Natural killer cell (primary cell): ENCODE measurements around the gene RBP7. TPM values are rescaled to one million over a fixed set of nuclear protein-coding genes. Genes with fewer than 3 reads are reported as not detected.

Experiments used
- ATAC-seq, 3 donors: fragments of 150-1000 bp in 2 of 3; fragments of 200-7000 bp in 1 of 3; cut with Tn5 transposase; 1 replicate in 1 of 3; 2 replicates in 2 of 3; pipeline ENCODE4 v1.10.0; 2021; ENCODE audit warnings: mild to moderate bottlenecking in 2 of 3, moderate library complexity in 2 of 3
- DNase-seq, 2 donors: peaks; one replicate each; pipeline versions ENCODE4 v3.0.0 to v3.0.0-alpha.2; 2013 to 2021; ENCODE audit warnings: mixed read lengths in 1 of 2
- H3K27ac ChIP-seq: one replicate; pipeline ENCODE4 v1.5.1; 2013; ENCODE audit warnings: mild to moderate bottlenecking, low read length
- H3K27me3 ChIP-seq: one replicate; pipeline ENCODE4 v1.6.1; 2013; ENCODE audit warnings: low read length; ENCODE audit not compliant: control insufficient read depth, insufficient read depth
- H3K36me3 ChIP-seq: one replicate; pipeline ENCODE4 v1.6.1; 2013; ENCODE audit warnings: low read length; ENCODE audit not compliant: control insufficient read depth, insufficient read depth
- H3K4me1 ChIP-seq: one replicate; pipeline ENCODE4 v1.6.1; 2013; ENCODE audit warnings: low read length; ENCODE audit not compliant: control insufficient read depth, insufficient read depth
- H3K4me3 ChIP-seq: one replicate; pipeline ENCODE4 v1.5.1; 2013; ENCODE audit warnings: low read length
- H3K9me3 ChIP-seq: one replicate; pipeline ENCODE4 v1.6.1; 2013; ENCODE audit warnings: low read length; ENCODE audit not compliant: control insufficient read depth, insufficient read depth
- H3K27ac Mint-ChIP-seq, 2 donors: one replicate each; pipeline ENCODE4 v1.8.0; 2022; ENCODE audit warnings: mild to moderate bottlenecking in 2 of 2, mixed read lengths in 2 of 2, moderate library complexity in 1 of 2
- H3K27me3 Mint-ChIP-seq, 2 donors: one replicate each; pipeline ENCODE4 v1.8.0; 2022; ENCODE audit warnings: low read depth in 2 of 2, mixed read lengths in 2 of 2
- H3K36me3 Mint-ChIP-seq: one replicate; pipeline ENCODE4 v1.8.0; 2022; ENCODE audit warnings: mixed read lengths
- H3K4me1 Mint-ChIP-seq, 2 donors: one replicate each; pipeline ENCODE4 v1.8.0; 2022; ENCODE audit warnings: mixed read lengths in 2 of 2
- H3K4me3 Mint-ChIP-seq: one replicate; pipeline ENCODE4 v1.8.0; 2022; ENCODE audit warnings: mild to moderate bottlenecking, moderate library complexity, mixed read lengths
- H3K9me3 Mint-ChIP-seq, 2 donors: one replicate each; pipeline ENCODE4 v1.8.0; 2022; ENCODE audit warnings: mixed read lengths in 2 of 2
- WGBS: methylation state at CpG from one replicate; pipeline ENCODE4 v1.1.7; 2013; ENCODE audit warnings: missing lambda C conversion rate; ENCODE audit not compliant: insufficient coverage; 5-methylcytosine and 5-hydroxymethylcytosine counted together
- intact Hi-C: fragments of 100-400 bp; cut with micrococcal nuclease; formaldehyde crosslinking; loops from one replicate; pipeline ENCODE4 v1.14.2; 2022
- total RNA-seq, 4 donors: library from RNA; stranded (reverse); fragments of 120-200 nt in 1 of 4; gene quantifications; one replicate each; pipeline versions ENCODE4 v1.2.3 to v1.2.4, GENCODE V29; 2013 to 2022
- TF ChIP-seq, protein P1 (sequence below): fragments of 200-600 bp; IDR thresholded peaks from one replicate; pipeline ENCODE4 v1.8.0; 2022; ENCODE audit warnings: antibody characterized with exemption

RBP7 gene
- total RNA-seq, 3 donors from 2014 or later (not counting 1 experiment from before 2014, with no cell fraction given): 0.89 to 2.3 (median 1.5) TPM

DNA sequence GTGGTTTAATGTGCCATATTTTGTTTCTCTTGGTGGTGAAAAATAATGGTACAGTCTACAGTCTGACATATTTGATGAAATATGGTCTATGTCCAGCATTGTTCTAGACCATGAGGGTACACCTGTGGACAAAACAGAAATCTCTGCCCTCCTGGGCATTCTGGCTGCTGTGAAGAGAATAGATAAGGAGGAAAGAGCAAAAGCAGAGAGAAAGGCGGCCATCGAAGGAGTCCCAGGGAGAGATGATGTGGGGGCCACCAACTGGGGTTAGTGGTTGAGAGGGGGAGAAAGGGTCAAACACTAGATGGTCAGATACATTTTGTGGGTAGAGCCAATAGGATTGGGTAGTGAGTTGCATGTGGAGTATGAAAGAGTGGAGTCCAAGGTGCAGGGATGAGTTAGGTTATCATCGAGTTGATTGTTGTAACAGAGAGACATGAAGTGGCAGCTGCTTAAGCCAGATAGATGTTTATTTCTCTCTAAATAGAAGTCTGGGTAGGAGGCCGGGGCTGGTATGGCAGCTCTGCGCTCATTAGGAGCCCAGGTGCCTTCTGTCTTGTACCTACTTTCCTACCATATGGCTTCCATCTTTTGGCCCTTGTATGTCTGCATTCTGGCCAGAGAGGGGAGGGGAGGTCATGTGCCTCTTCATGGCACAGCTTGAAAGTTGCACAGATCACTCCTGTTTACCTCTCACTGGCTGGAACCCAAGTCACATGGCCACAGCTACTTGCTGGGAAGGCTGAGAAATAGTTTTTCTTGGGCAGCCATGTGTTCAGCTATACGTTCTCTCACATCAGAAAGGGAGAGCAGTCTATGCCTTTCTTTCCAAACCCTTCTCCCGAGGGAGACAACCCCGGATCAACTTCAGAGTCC is 48.7 kb downstream of the RBP7 start:
- TF ChIP-seq, protein P1, sequence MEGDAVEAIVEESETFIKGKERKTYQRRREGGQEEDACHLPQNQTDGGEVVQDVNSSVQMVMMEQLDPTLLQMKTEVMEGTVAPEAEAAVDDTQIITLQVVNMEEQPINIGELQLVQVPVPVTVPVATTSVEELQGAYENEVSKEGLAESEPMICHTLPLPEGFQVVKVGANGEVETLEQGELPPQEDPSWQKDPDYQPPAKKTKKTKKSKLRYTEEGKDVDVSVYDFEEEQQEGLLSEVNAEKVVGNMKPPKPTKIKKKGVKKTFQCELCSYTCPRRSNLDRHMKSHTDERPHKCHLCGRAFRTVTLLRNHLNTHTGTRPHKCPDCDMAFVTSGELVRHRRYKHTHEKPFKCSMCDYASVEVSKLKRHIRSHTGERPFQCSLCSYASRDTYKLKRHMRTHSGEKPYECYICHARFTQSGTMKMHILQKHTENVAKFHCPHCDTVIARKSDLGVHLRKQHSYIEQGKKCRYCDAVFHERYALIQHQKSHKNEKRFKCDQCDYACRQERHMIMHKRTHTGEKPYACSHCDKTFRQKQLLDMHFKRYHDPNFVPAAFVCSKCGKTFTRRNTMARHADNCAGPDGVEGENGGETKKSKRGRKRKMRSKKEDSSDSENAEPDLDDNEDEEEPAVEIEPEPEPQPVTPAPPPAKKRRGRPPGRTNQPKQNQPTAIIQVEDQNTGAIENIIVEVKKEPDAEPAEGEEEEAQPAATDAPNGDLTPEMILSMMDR: no peak
- Mint-ChIP-seq H3K27me3 (no peaks in the 10 kb centered on the region), H3K27ac (peak overlapping the region in 1 of 2 donors; percentile 10), H3K9me3 (no peaks in the 10 kb centered on the region), H3K36me3 (no peaks in the 10 kb centered on the region), H3K4me3 (no peak overlapping the region), H3K4me1 (peaks cover 33 to 42% of the 10 kb centered on the region in 2 donors)
- intact Hi-C loops: no loop called here
- Histone ChIP-seq H3K9me3 (no peaks in the 10 kb centered on the region), H3K27me3 (no peaks in the 10 kb centered on the region), H3K4me1 (no peaks in the 10 kb centered on the region), H3K27ac (no peak overlapping the region), H3K36me3 (peaks cover 11% of the 10 kb centered on the region), H3K4me3 (no peak overlapping the region)
- 94% methylated on average over 8 of the region's 8 CpGs for WGBS
- DNase-seq (no peak), ATAC-seq (no peak)

DNA sequence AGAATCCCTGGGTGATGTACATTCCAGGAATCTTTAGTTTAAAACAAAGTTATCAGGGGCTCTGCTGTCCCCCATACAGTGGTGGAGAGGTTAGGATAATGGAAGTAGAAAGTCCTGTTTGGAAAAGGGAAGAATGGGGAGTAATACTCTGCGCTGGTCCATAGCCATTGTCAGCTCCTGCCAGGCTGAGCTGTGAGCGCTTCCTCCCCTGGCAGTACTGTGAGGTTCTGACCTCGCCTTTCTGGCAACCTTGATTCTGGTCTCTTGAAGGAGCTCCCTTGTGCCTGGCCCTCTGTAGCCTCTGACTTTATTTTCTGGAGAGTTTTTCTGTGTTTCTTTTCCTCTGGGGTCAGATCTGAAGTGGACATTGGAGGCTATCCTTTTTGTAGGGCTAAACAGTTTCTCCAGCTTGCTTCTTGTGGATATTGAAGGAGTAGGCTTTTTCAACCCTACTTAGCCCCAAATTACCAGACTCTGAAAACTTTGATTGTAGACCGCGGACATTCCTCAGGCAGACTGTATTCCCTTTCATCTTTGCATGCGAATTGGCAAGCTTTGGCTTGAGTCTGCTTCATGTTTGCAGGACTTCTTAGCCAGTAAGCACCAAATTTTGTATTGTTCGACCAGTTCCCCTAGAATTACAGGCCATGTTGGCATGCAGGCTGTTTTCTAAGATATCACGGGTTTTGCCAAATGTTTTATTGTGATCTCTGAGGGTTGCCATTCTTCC is 49.5 kb downstream of the RBP7 start:
- ATAC-seq (no peak), DNase-seq (no peak)
- Mint-ChIP-seq H3K4me1 (peaks cover 33 to 42% of the 10 kb centered on the region in 2 donors), H3K27ac (no peak overlapping the region), H3K27me3 (no peaks in the 10 kb centered on the region), H3K9me3 (no peaks in the 10 kb centered on the region), H3K36me3 (no peaks in the 10 kb centered on the region), H3K4me3 (no peak overlapping the region)
- peaks cover 13% of the 10 kb centered on the region for H3K36me3 ChIP-seq
- H3K4me1 ChIP-seq: no peaks in the 10 kb centered on the region
- no peak overlapping the region for H3K4me3 ChIP-seq
- H3K27ac ChIP-seq: no peak overlapping the region
- no peaks in the 10 kb centered on the region for H3K9me3 ChIP-seq
- 97% methylated on average over 8 of the region's 8 CpGs for WGBS
- intact Hi-C loops: no loop called here
- TF ChIP-seq, protein P1: no peak
- H3K27me3 ChIP-seq: no peaks in the 10 kb centered on the region

DNA sequence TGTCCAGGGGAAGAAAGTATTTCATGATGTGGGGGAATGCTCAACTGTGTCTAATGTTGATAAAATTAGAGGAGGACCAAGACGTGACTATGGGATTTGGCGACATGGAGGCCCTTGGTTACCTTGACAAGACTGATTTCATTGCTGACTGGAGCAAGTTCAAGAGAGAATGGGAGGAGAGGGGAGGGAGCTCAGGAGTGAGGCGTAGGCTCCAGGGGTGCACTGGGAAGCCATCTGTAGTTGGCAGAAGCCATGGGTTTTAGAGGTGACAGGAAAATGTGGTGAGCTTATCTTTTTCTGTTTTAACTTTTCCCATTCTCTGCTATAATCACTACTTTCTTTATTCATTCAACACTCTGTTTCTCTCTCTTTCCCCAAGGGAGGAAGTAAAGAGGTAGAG is 51.6 kb downstream of the RBP7 start:
- H3K27ac Mint-ChIP-seq: peak overlapping the region in 1 of 2 donors; percentile 12
- TF ChIP-seq, protein P1: no peak
- Histone ChIP-seq H3K9me3 (no peaks in the 10 kb centered on the region), H3K4me3 (no peak overlapping the region), H3K4me1 (no peaks in the 10 kb centered on the region), H3K27me3 (no peaks in the 10 kb centered on the region), H3K27ac (no peak overlapping the region), H3K36me3 (peaks cover 14% of the 10 kb centered on the region)
- WGBS: 97% methylated on average over 3 of the region's 3 CpGs
- H3K9me3 Mint-ChIP-seq: no peaks in the 10 kb centered on the region
- H3K36me3 Mint-ChIP-seq: no peaks in the 10 kb centered on the region
- no peak overlapping the region for H3K4me3 Mint-ChIP-seq
- intact Hi-C loops: no loop called here
- peaks cover 33 to 37% of the 10 kb centered on the region in 2 donors for H3K4me1 Mint-ChIP-seq
- ATAC-seq (no peak), DNase-seq (no peak)
- H3K27me3 Mint-ChIP-seq: no peaks in the 10 kb centered on the region
